MCF 10A (cell line): ENCODE results near the gene PRKAR2B. TPM values are rescaled to one million over a fixed set of nuclear protein-coding genes. Genes with fewer than 3 reads are reported as not detected.

ENCODE experiments used
- BruUV-seq: library from RNA; stranded (reverse); fragments of 400-500 nt; replicated peaks from 2 replicates; lab custom pipeline; 2021; lab: Mats Ljungman, UMichigan
- CTCF ChIA-PET: fragments of 300-600 bp; sonication (Branson Sonifier 250); formaldehyde crosslinking; extraction: SDS; loops from one replicate; lab custom pipeline; 2021; ENCODE audit warnings: antibody characterized with exemption, inconsistent platforms; lab: Yijun Ruan, JAX
- POLR2A ChIA-PET: fragments of 300-600, 350-650 bp; sonication (Branson Sonifier 250); formaldehyde crosslinking; extraction: SDS; loops from one replicate; lab custom pipeline; 2020; ENCODE audit warnings: antibody characterized with exemption, inconsistent platforms; lab: Yijun Ruan, JAX
- DNase-seq: peaks from one replicate; pipeline ENCODE4 v3.0.0-alpha.2; 2018; ENCODE audit not compliant: unreplicated experiment
- H3K27ac Mint-ChIP-seq: one replicate; pipeline ENCODE4 v1.8.0; 2022; ENCODE audit warnings: mild to moderate bottlenecking, low read depth, mixed read lengths; ENCODE audit not compliant: unreplicated experiment
- H3K27me3 Mint-ChIP-seq: one replicate; pipeline ENCODE4 v1.8.0; 2022; ENCODE audit warnings: mixed read lengths; ENCODE audit not compliant: insufficient read depth, unreplicated experiment
- H3K36me3 Mint-ChIP-seq: one replicate; pipeline ENCODE4 v1.8.0; 2022; ENCODE audit warnings: mild to moderate bottlenecking, moderate library complexity, mixed read lengths; ENCODE audit not compliant: insufficient read depth, unreplicated experiment
- H3K4me1 Mint-ChIP-seq: one replicate; pipeline ENCODE4 v1.8.0; 2022; ENCODE audit warnings: mixed read lengths; ENCODE audit not compliant: insufficient read depth, unreplicated experiment
- H3K4me3 Mint-ChIP-seq: one replicate; pipeline ENCODE4 v1.8.0; 2022; ENCODE audit warnings: mild to moderate bottlenecking, moderate library complexity, mixed read lengths; ENCODE audit not compliant: unreplicated experiment
- H3K9me3 Mint-ChIP-seq: one replicate; pipeline ENCODE4 v1.8.0; 2022; ENCODE audit warnings: mixed read lengths; ENCODE audit not compliant: unreplicated experiment
- intact Hi-C: fragments of 100-400 bp; cut with micrococcal nuclease; formaldehyde crosslinking; loops from 2 replicates; pipeline ENCODE4 v1.14.1; 2022
- total RNA-seq: library from RNA; stranded (reverse); gene quantifications from 2 replicates; pipeline ENCODE4 v1.2.3, GENCODE V29; 2022
- TF ChIP-seq, protein P1 (sequence below): fragments of 200-600 bp; IDR thresholded peaks from one replicate; pipeline ENCODE4 v1.8.0; 2022; ENCODE audit warnings: antibody characterized with exemption, mild to moderate bottlenecking; ENCODE audit not compliant: unreplicated experiment

Gene PRKAR2B
- total RNA-seq, 1 experiment from 2014 or later, result not detected

GRCh38 chr7:107064255-107064654 is 19.8 kb downstream of the PRKAR2B start:
- Mint-ChIP-seq H3K27me3 (peaks cover 64% of the 10 kb centered on the region), H3K9me3 (no peaks in the 10 kb centered on the region), H3K27ac (no peak overlapping the region), H3K4me1 (no peaks in the 10 kb centered on the region), H3K4me3 (no peak overlapping the region), H3K36me3 (no peaks in the 10 kb centered on the region)
- ChIA-PET POLR2A (no interaction called here), CTCF (interaction anchor here (1.2 kb wide), 1 partner anchor 23 kb away, joined by 4 read pairs; no protein-coding TSS in a partner anchor)
- TF ChIP-seq, protein P1, sequence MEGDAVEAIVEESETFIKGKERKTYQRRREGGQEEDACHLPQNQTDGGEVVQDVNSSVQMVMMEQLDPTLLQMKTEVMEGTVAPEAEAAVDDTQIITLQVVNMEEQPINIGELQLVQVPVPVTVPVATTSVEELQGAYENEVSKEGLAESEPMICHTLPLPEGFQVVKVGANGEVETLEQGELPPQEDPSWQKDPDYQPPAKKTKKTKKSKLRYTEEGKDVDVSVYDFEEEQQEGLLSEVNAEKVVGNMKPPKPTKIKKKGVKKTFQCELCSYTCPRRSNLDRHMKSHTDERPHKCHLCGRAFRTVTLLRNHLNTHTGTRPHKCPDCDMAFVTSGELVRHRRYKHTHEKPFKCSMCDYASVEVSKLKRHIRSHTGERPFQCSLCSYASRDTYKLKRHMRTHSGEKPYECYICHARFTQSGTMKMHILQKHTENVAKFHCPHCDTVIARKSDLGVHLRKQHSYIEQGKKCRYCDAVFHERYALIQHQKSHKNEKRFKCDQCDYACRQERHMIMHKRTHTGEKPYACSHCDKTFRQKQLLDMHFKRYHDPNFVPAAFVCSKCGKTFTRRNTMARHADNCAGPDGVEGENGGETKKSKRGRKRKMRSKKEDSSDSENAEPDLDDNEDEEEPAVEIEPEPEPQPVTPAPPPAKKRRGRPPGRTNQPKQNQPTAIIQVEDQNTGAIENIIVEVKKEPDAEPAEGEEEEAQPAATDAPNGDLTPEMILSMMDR, result no peak
- no TSS peak for BruUV-seq
- intact Hi-C loops, result no loop called here
- no peak for DNase-seq

DNA sequence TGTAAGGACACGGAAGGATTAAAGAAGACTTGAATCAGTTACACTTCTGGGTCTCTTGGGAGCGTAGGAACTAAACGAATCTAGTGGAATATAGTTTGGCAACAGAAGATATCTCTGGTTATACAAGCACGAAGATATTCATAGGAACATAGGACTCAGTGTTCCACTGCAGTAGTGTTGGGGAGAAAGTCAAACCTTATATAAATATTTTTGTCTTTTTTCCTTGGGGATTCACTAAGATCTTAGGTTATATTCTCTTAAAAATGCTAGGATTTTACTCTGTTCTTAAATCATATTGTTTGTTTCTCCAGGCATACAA is 21.4 kb downstream of the PRKAR2B start:
- CTCF ChIA-PET, result no interaction called here
- POLR2A ChIA-PET, result no interaction called here
- Mint-ChIP-seq H3K4me3 (no peak overlapping the region), H3K9me3 (no peaks in the 10 kb centered on the region), H3K4me1 (no peaks in the 10 kb centered on the region), H3K27ac (no peak overlapping the region), H3K36me3 (no peaks in the 10 kb centered on the region), H3K27me3 (peaks cover 62% of the 10 kb centered on the region)
- intact Hi-C loops, result no loop called here
- no peak for DNase-seq
- TF ChIP-seq, protein P1, result no peak
- no TSS peak for BruUV-seq

GRCh38 chr7:107068156-107068555 is 23.7 kb downstream of the PRKAR2B start:
- no peak overlapping the region for H3K4me3 Mint-ChIP-seq
- ChIA-PET POLR2A (no interaction called here), CTCF (interaction anchor here (1.0 kb wide), 1 partner anchor 17 kb away, joined by 3 read pairs; no protein-coding TSS in a partner anchor)
- H3K27ac Mint-ChIP-seq, result no peak overlapping the region
- DNase-seq, result no peak
- H3K9me3 Mint-ChIP-seq, result no peaks in the 10 kb centered on the region
- H3K27me3 Mint-ChIP-seq, result peaks cover 63% of the 10 kb centered on the region
- no peaks in the 10 kb centered on the region for H3K4me1 Mint-ChIP-seq
- no peaks in the 10 kb centered on the region for H3K36me3 Mint-ChIP-seq
- no TSS peak for BruUV-seq
- intact Hi-C loops, result no loop called here
- TF ChIP-seq, protein P1, result no peak

DNA sequence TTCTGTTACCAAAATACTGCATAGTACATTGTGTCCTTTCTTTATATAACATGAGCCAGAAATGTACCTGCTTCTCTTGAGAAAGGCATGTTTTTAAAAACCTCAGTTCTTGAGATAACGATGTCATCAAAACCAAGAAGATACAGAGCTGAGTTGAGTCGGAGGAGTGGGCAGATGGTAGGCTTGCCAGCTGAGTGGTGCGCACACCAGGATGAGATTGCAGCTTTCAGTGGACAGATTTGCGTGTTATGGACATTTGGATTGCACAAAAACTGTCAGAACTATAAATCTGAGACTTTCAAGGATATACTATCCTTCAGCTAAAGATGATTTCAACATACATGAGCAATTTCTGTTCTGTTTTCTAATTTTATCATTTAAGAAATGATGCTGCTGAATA is 25.0 kb downstream of the PRKAR2B start:
- no peaks in the 10 kb centered on the region for H3K4me1 Mint-ChIP-seq
- H3K9me3 Mint-ChIP-seq, result no peaks in the 10 kb centered on the region
- H3K27ac Mint-ChIP-seq, result no peak overlapping the region
- intact Hi-C loops, result no loop called here
- H3K27me3 Mint-ChIP-seq, result peaks cover 56% of the 10 kb centered on the region
- POLR2A ChIA-PET, result no interaction called here
- TF ChIP-seq, protein P1, result no peak
- BruUV-seq, result no TSS peak
- no peak overlapping the region for H3K4me3 Mint-ChIP-seq
- no peaks in the 10 kb centered on the region for H3K36me3 Mint-ChIP-seq
- CTCF ChIA-PET, result interaction anchor here (0.9 kb wide), 1 partner anchor 65 kb away, joined by 4 read pairs; no protein-coding TSS in a partner anchor
- DNase-seq, result no peak
